Neuronal stem cell (in vitro differentiated cells): ENCODE measurements around the gene POLR1G.

ENCODE experiments used
- DNase-seq: peaks from one replicate; pipeline ENCODE4 v3.0.0-alpha.2; 2013; ENCODE audit warnings: low spot score
- H2AFZ ChIP-seq: one replicate; pipeline ENCODE4 v1.6.1; 2013; ENCODE audit warnings: mild to moderate bottlenecking, low read length, inconsistent platforms
- H2AK5ac ChIP-seq: 2 replicates; pipeline ENCODE4 v1.6.1; 2013; ENCODE audit warnings: low read depth, mild to moderate bottlenecking, inconsistent platforms, low read length, moderate library complexity, mixed read lengths
- H2BK120ac ChIP-seq: 2 replicates; pipeline ENCODE4 v1.6.1; 2013; ENCODE audit warnings: low read depth, mild to moderate bottlenecking, inconsistent platforms, low read length, moderate library complexity, mixed read lengths
- H2BK12ac ChIP-seq: one replicate; pipeline ENCODE4 v1.6.1; 2013; ENCODE audit warnings: low read length, inconsistent platforms
- H2BK15ac ChIP-seq: 2 replicates; pipeline ENCODE4 v1.6.1; 2013; ENCODE audit warnings: mild to moderate bottlenecking, low read length, inconsistent platforms, mixed read lengths
- H2BK5ac ChIP-seq: one replicate; pipeline ENCODE4 v1.6.1; 2013; ENCODE audit warnings: inconsistent platforms, mild to moderate bottlenecking, low read length, moderate library complexity
- H3K14ac ChIP-seq: one replicate; pipeline ENCODE4 v1.6.1; 2013; ENCODE audit warnings: low read length, inconsistent platforms
- H3K18ac ChIP-seq: 2 replicates; pipeline ENCODE4 v1.6.1; 2013; ENCODE audit warnings: low read length, inconsistent platforms
- H3K23ac ChIP-seq: 2 replicates; pipeline ENCODE4 v1.6.1; 2013; ENCODE audit warnings: low read depth, mild to moderate bottlenecking, mixed read lengths, low read length, inconsistent platforms; ENCODE audit not compliant: poor library complexity
- H3K27ac ChIP-seq: replicated peaks from 3 replicates; pipeline ENCODE4 v1.5.1; 2013; ENCODE audit warnings: low read length, inconsistent platforms
- H3K27me3 ChIP-seq, 3 experiments: 2 replicates each; pipeline ENCODE4 v1.6.1; 2013; ENCODE audit warnings: low read length in 3 of 3, mild to moderate bottlenecking in 2 of 3, inconsistent platforms in 1 of 3, low read depth in 1 of 3, mixed read lengths in 1 of 3, moderate library complexity in 1 of 3; ENCODE audit not compliant: control insufficient read depth in 3 of 3, insufficient read depth in 3 of 3
- H3K36me3 ChIP-seq, 2 donors: replicated peaks in 1 of 2; 2 replicates each; pipeline ENCODE4 v1.6.1; 2013; ENCODE audit warnings: low read length in 2 of 2; ENCODE audit not compliant: control insufficient read depth in 2 of 2, insufficient read depth in 2 of 2
- H3K4ac ChIP-seq: 2 replicates; pipeline ENCODE4 v1.6.1; 2013; ENCODE audit warnings: inconsistent platforms, mild to moderate bottlenecking, low read length, moderate library complexity
- H3K4me1 ChIP-seq, 2 donors: 1 replicate in 1 of 2; 2 replicates in 1 of 2; pipeline ENCODE4 v1.6.1; 2013; ENCODE audit warnings: low read length in 2 of 2, low read depth in 1 of 2; ENCODE audit not compliant: control insufficient read depth in 2 of 2, insufficient read depth in 1 of 2
- H3K4me2 ChIP-seq: one replicate; pipeline ENCODE4 v1.6.1; 2013; ENCODE audit warnings: mild to moderate bottlenecking, low read length, inconsistent platforms; ENCODE audit not compliant: insufficient read depth, poor library complexity, severe bottlenecking
- H3K4me3 ChIP-seq, 2 donors: 2 replicates each; pipeline ENCODE4 v1.5.1; 2013; ENCODE audit warnings: low read length in 2 of 2, mild to moderate bottlenecking in 2 of 2, inconsistent platforms in 1 of 2, moderate library complexity in 1 of 2
- H3K79me1 ChIP-seq: one replicate; pipeline ENCODE4 v1.6.1; 2013; ENCODE audit warnings: low read depth, mild to moderate bottlenecking, inconsistent platforms, low read length, moderate library complexity
- H3K9ac ChIP-seq: one replicate; pipeline ENCODE4 v1.6.1; 2013; ENCODE audit warnings: mild to moderate bottlenecking, low read depth, low read length, inconsistent platforms; ENCODE audit not compliant: poor library complexity
- H3K9me3 ChIP-seq, 2 donors: replicated peaks in 1 of 2; 2 replicates each; pipeline versions ENCODE3 to v1.6.1; 2013; ENCODE audit warnings: low read length in 2 of 2, mild to moderate bottlenecking in 2 of 2, inconsistent platforms in 1 of 2, low read depth in 1 of 2, mixed read lengths in 1 of 2, moderate library complexity in 1 of 2; ENCODE audit not compliant: control insufficient read depth in 2 of 2, insufficient read depth in 1 of 2
- H4K8ac ChIP-seq: one replicate; pipeline ENCODE4 v1.6.1; 2013; ENCODE audit warnings: low read depth, mild to moderate bottlenecking, inconsistent platforms, low read length, moderate library complexity
- H4K91ac ChIP-seq: one replicate; pipeline ENCODE4 v1.6.1; 2013; ENCODE audit warnings: low read length, low read depth, mild to moderate bottlenecking, inconsistent platforms; ENCODE audit not compliant: poor library complexity
- WGBS, 2 donors: extraction: QIAGEN DNeasy Blood & Tissue Kit; methylation state at CpG; one replicate each; pipeline ENCODE4 v1.1.7; 2013; ENCODE audit warnings: missing lambda C conversion rate in 2 of 2, mixed read lengths in 1 of 2; ENCODE audit not compliant: insufficient read length in 2 of 2, insufficient replicate concordance in 1 of 2; ENCODE audit errors: extremely low coverage in 2 of 2; 5-methylcytosine and 5-hydroxymethylcytosine counted together

Gene POLR1G

DNA sequence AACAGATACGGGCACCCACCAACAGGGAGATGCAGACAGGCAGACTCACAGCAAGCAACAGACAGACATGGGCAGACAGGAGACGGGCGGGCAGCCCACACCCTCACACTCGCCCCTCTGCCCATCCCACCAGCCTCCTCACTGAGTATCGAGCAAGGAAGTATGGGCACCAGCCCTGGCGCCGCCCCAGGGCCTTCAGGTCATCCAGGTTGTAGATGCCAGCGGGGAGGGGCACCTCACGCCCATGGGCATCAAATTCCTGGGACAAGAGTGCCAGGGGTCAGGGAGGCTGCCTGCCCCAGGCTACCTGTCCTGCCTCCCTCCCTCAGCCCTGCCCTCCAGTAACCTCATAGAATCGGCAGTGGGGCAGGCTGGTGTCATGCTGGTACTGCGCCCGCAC is 41.7 kb upstream of the POLR1G start:
- peaks cover 38 to 72% of the 10 kb centered on the region in 2 donors for H3K36me3 ChIP-seq
- H3K14ac ChIP-seq: no peak overlapping the region
- H4K91ac ChIP-seq: no peak overlapping the region
- no peak overlapping the region for H2BK120ac ChIP-seq
- H3K9me3 ChIP-seq: peaks cover 0 to 2% of the 10 kb centered on the region in 2 donors
- no peak overlapping the region for H4K8ac ChIP-seq
- H3K4me1 ChIP-seq: peaks cover 0 to 6% of the 10 kb centered on the region in 2 donors
- peak overlapping the region; percentile 50 for H3K9ac ChIP-seq
- H3K27me3 ChIP-seq: peaks cover 0 to 2% (median 0%) of the 10 kb centered on the region in 3 experiments
- H2BK15ac ChIP-seq: no peak overlapping the region
- no peak overlapping the region for H2BK5ac ChIP-seq
- H3K4me2 ChIP-seq: no peak overlapping the region
- no peak overlapping the region for H2AK5ac ChIP-seq
- no peak overlapping the region for H3K4me3 ChIP-seq
- no peak overlapping the region for H3K18ac ChIP-seq
- no peak overlapping the region for H2AFZ ChIP-seq
- peaks cover 12% of the 10 kb centered on the region for H3K79me1 ChIP-seq
- no peak overlapping the region for H3K23ac ChIP-seq
- no peak overlapping the region for H3K4ac ChIP-seq
- H2BK12ac ChIP-seq: no peak overlapping the region
- no peak for DNase-seq
- WGBS, 2 donors: no CpG with 5 or more reads among the region's 12 CpGs
- no peak overlapping the region for H3K27ac ChIP-seq

DNA sequence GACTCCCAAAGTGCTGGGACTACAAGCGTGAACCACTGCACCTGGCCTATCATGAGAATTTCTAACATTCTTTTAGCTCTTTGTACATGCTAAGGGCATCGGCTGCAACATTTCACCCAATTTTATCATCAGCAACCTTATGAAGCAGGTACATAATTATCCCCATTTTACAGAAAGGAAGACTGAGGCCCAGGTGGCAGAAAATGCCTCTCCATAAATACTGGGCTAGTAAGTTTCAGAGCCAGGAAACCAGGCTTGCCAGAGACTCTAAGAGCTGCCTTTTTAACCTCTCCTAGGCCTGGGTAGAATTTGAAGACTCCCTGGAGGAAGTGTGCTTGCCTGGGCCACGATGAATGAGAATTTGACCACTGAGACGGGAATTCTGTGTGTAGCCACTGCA is 38.3 kb upstream of the POLR1G start:
- Histone ChIP-seq H2BK12ac (no peak overlapping the region), H2AFZ (no peak overlapping the region), H2BK120ac (no peak overlapping the region), H3K27ac (no peak overlapping the region), H3K14ac (no peak overlapping the region), H2BK15ac (no peak overlapping the region), H3K4me3 (no peak overlapping the region), H3K27me3 (no peaks in the 10 kb centered on the region), H3K79me1 (peaks cover 9% of the 10 kb centered on the region), H4K8ac (no peak overlapping the region), H3K9me3 (no peaks in the 10 kb centered on the region), H2BK5ac (no peak overlapping the region), H3K4ac (no peak overlapping the region), H4K91ac (no peak overlapping the region), H3K9ac (no peak overlapping the region), H3K18ac (no peak overlapping the region), H3K4me2 (no peak overlapping the region), H3K4me1 (peaks cover 6 to 12% of the 10 kb centered on the region in 2 donors), H3K23ac (no peak overlapping the region), H3K36me3 (peaks cover 19 to 48% of the 10 kb centered on the region in 2 donors), H2AK5ac (no peak overlapping the region)
- no CpG with 5 or more reads among the region's 4 CpGs for WGBS, 2 donors
- no peak for DNase-seq

DNA sequence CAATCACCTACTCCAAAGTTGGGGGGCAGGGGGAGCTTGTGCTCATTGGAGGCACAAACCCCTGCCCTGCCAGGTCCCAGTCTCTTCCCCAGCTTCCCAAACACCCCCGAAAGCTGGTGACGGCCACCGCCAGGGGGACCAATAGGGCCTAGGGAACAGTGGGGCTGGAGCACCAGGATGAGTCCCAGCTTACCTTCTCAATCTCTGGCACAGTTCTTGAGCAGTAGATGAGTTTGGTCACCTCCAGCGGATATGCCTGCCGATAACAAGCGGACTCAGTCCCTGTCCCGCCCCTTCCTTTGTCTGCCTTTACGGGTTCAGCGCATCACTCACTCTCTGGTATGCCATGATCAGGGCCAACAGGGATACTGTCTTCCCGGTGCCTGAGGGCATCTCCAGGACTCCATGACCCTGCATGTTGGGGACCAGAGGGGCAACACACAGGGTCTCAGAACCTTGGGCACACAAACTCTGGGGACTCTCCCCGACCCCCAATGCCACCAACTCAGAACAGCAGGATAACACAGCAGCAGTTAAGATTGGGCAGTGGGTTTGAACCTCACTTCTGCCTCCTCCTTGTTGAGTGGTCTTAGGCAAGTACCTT is 37.6 kb upstream of the POLR1G start:
- no CpG with 5 or more reads among the region's 11 CpGs for WGBS, 2 donors
- DNase-seq: no peak
- no peak overlapping the region for H2BK120ac ChIP-seq

DNA sequence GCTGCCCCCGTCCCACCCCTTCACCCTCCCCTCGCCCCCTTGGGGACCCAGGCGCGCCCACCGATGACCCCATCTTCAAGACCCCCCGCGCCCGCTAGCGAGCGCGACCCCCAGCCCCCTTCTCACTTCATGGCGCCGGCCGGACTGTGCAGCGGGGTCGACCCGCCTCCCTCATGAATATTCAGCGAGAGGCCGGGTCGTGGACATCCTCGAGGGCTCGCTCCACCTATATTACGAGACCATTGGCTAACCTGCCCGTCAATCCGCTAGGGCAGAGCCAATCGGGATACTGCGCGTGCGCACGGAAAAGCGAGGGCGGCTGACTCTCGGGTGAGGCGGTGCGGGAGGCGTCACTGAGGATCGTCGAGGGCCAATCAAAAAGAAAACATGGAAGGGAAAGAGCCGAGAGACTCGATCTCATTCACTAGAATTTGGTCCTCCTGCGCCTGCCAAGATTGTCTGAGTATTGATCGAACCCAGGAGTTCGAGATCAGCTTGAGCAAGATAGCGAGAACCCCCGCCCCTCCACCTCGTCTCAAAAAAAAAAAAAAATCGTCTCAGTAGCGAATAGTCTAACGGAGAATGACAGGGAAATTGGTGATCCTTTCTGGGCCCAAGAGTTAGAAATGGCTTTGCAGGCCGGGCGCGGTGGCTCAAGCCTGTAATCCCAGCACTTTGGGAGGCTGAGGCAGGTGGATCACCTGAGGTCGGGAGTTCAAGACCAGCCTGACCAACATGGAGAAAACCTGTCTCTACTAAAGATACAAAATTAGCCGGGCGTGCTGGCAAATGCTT is 35.8 kb upstream of the POLR1G start, which contains the start of gene ERCC2:
Gene ERCC2, minus strand, starts transcription at position 164 of the 795 bp plus-strand sequence. Its CDS starts 33 bp downstream, at position 131.
- Histone ChIP-seq H2BK5ac (no peak within 1 kb of the TSS), H3K36me3 (peaks cover 11 to 24% of the 10 kb centered on the region in 2 donors), H2AFZ (peak within 1 kb of the TSS; percentile 88), H3K9ac (peak within 1 kb of the TSS; percentile 95), H3K9me3 (no peaks in the 10 kb centered on the region), H3K27me3 (no peaks in the 10 kb centered on the region), H3K23ac (peak within 1 kb of the TSS; percentile 95), H2BK120ac (no peak within 1 kb of the TSS), H3K4ac (no peak within 1 kb of the TSS), H3K27ac (peak within 1 kb of the TSS; percentile 85), H3K14ac (peak within 1 kb of the TSS; percentile 82), H2BK15ac (peak within 1 kb of the TSS; percentile 58), H2BK12ac (peak within 1 kb of the TSS; percentile 73), H4K91ac (no peak within 1 kb of the TSS), H2AK5ac (peak within 1 kb of the TSS; percentile 92), H3K4me2 (peak within 1 kb of the TSS; percentile 89), H3K18ac (peak within 1 kb of the TSS; percentile 96), H3K4me1 (peaks cover 6 to 15% of the 10 kb centered on the region in 2 donors), H3K4me3 (peak within 1 kb of the TSS; percentile 79 to 99), H3K79me1 (peaks cover 5% of the 10 kb centered on the region), H4K8ac (no peak within 1 kb of the TSS)
- DNase-seq: peak; percentile 99
- no CpG with 5 or more reads among the region's 55 CpGs for WGBS, 2 donors

More for the DNA sequence above, 37.6 kb upstream of the POLR1G start:
- Histone ChIP-seq H2BK15ac (no peak overlapping the region), H3K4me1 (peaks cover 6 to 12% of the 10 kb centered on the region in 2 donors), H3K36me3 (peaks cover 15 to 42% of the 10 kb centered on the region in 2 donors), H2AFZ (no peak overlapping the region), H3K9ac (peak overlapping the region; percentile 17), H3K4me2 (no peak overlapping the region), H2BK12ac (no peak overlapping the region), H4K8ac (no peak overlapping the region), H3K79me1 (peaks cover 9% of the 10 kb centered on the region), H3K18ac (peak overlapping the region; percentile 16), H2AK5ac (peak overlapping the region; percentile 13), H2BK5ac (no peak overlapping the region), H3K23ac (peak overlapping the region; percentile 0), H3K9me3 (no peaks in the 10 kb centered on the region), H3K14ac (no peak overlapping the region), H4K91ac (no peak overlapping the region), H3K4me3 (peak overlapping the region; percentile 11 to 53), H3K27ac (no peak overlapping the region), H3K4ac (no peak overlapping the region), H3K27me3 (no peaks in the 10 kb centered on the region)
